Measurements from ENCODE around the gene ZC3H4.

DNA sequence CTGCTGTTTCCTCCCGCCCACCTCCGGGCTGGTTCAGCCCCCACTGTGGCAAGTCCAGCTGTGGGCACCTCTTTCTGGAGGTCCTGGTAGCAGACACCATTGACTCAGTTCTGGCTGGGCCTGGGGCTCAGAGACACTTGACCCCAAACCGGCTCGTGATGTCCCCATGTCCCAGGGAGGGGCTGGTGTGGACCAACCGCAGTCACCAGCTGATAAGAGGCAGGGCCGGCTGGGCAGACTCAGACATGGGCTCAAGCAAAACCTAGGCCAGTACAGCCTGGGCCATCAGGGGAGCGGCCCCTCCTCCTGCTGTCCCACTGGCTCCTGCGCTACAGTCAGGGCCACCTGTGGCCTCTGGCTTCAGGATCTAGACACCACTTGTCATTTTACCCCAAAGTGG, 45.3 kb downstream of the ZC3H4 start:
- no peak for TF ChIP-seq CTCF (IDR thresholded peaks at IDR 0.05)
- no peak for TF ChIP-seq POLR2A (IDR thresholded peaks at IDR 0.05)

All from heart left ventricle (tissue), 13 donors.